ENCODE measurements around the gene LRRN4.

The LRRN4 gene

GRCh38 chr20:6030453-6031080 is 23.3 kb downstream of the LRRN4 start:
- no peak for DNase-seq (ENCODE audit: low read depth)

DNA sequence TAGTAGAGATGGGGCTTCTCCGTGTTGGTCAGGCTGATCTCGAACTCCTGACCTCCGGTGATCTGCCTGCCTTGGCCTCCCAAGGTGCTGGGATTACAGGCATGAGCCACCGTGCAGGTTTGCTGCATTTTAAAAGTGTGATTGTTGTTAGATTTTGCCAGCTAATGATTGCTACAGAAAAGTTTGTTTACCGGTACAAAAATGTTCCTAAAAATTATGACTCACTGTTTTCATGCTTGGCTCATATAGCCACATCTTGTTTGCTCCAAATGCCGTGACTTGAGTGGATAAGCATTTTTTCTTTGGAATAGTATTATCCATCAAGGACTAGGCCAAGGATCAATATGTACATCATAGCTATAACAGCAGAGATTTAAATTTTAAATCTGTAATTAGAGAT is 24.3 kb downstream of the LRRN4 start:
- DNase-seq (ENCODE audit: low read depth) = no peak

- DNase-seq (ENCODE audit: low read depth) = no peak
These were observed 25.0 kb downstream of the LRRN4 start for GRCh38 chr20:6028818-6029217.

DNA sequence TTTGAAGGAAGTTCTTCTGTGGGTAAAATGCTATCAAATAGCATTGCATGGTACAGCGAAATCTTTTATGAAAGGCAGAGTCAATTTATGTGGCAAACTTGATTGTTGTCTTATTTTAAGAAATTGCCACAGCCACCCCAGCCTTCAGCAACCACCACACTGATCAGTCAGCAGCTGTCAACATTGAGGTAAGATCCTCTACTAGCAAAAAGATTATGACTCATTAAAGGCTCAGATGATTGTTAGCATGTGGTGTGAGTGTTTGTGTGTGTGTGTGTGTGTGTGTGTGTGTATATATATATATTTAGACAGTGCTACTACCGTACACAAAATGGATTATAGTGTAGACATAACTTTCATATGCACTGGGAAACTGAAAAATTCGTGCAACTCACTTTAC is 27.8 kb downstream of the LRRN4 start:
- DNase-seq (ENCODE audit: low read depth) = no peak

GRCh38 chr20:6024768-6025167 is 29.1 kb downstream of the LRRN4 start:
- DNase-seq (ENCODE audit: low read depth) = no peak

GRCh38 chr20:6017880-6018279 is 36.0 kb downstream of the LRRN4 start:
- DNase-seq (ENCODE audit: low read depth) = no peak

DNA sequence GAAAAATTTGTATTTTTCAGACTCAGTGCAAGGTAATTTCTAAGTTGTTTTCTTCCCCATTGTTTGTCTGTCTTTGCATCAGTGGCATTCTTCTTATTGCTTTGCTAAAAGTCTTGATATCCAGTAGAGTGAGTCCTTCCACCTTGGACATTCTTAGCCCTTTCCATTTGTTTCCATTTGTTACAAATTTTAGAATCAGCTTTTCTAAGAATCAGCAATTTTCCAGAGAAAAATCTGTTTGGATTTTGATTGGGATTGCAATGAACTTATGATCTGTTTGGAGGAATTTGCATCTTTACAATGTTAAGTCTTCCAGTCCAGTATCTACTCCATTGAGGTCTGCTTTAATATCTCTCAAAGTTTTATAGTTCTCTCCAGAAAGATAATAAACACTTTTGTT is 36.4 kb downstream of the LRRN4 start:
- no peak for DNase-seq (ENCODE audit: low read depth)

DNA sequence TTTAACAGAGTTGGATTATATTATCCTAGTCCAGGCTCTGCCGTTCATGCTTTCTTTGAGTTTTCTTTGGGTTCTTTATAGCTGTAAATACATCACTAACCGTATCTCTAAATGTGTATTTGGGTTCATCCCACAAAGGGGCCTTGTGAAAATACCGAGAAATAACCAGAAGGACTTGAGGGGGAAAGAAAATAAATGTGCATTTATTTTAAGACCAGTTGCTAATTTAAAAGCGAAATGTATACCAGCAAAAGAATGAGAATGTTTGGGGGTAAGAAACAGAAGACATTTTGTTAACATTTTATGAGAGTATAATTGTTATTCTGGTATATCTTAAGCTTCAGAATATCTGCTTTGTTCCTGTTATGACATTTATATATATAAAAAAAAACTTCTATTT is 38.9 kb downstream of the LRRN4 start:
- DNase-seq (ENCODE audit: low read depth) = no peak

DNA sequence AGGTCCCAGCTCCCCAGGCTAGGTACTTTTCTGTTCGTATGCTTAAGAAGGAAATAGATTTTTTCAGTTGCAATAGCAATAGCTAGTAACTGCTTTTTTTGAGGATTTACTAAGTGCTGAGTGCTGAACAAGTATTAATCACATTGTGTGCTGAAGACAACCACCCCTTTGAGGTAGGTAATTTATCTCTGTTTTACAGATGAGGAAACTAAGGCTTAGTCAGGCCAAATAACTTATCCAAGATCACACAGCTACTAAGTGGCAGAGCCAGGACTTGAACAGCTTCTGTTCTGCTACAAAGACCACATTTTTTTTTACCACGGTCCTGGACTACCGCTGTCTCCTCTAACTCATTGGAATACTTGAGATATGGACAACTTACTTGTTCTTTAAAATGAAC is 39.8 kb downstream of the LRRN4 start:
- DNase-seq (ENCODE audit: low read depth) = no peak

DNA sequence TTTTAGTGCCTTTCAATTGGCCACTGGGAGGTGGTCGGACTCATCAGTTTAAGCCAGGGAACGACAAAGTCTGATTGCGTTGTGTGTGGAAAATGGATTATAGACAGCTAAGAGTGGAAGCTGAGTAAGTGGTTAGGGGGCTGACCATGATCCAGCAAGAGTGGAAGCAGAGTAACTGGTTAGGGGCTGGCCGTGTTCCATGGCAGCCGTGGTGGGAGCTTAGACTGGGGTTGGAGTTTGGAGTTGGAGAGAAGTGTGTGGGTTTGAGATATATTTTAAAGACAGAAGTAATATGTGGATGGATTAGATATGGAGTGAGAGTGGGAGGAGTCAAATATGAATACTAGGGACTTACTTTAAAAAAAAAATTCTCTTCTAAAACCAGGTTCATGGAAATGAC is 41.7 kb downstream of the LRRN4 start:
- no peak for DNase-seq (ENCODE audit: low read depth)

DNA sequence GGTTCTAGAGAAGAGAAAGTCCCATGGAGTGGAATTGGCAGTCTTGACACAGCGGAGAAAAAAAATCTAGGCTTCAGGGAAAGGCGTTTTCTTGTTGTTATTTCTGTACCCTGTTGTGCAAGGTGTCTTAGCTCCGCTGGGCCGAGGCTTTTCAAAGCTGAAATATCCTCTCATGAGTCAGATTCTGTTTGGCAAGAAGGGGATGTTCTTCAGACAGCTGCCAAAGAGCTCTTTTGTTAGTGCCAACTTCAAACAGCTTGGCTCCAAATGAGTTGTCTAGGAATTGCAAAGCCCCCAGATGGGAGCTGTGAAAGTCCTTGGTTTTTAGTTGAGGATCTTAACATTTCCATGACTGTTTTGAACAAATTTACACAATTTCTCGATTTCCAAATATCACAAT is 45.6 kb downstream of the LRRN4 start:
- no peak for DNase-seq (ENCODE audit: low read depth)

DNA sequence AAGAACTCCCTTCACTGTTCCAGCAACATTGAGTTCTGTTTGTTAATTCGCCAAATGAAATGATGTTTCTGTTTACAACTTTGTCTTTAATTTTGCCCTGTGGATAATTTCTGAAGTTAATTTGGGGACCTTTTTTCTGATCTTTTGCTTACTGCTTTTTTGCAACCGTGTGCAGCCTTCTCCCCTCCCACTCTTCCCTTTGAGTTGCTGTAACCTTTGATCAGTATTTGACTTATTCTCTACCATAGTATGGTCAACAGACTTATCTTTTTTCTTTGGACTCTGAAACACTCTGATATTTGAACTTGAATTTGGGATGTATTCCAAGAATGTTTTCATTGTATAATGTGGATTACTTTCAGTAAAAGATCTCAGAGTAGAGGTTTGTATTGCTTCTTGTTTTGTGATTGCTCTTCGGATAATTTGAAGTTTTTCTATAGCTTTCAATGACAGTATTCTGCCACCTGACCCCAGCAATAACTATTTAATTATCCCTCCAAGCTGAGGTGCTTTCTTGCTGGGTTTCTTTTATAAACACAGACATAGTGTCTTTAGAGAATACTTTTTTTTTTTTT is 46.2 kb downstream of the LRRN4 start:
- no peak for DNase-seq (ENCODE audit: low read depth)

- DNase-seq (ENCODE audit: low read depth) = no peak
These were observed 46.7 kb downstream of the LRRN4 start for GRCh38 chr20:6007094-6007528.

DNA sequence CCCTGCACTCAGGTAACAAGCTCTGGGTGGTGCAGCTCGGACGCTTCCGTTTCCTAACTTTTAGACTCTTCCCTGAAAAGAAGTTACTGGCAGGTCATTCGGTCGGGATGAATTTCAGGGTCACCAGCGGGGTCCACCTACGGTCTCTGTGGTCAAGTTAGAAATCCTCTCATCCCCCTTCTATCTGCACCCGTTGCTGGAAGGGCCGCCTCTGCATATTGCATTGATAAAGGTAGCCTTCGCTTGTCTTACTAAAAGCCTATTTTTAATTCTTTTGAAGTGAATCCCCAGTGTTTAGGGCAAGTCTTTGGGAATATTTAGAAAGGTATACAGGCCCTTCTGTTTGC is 47.3 kb downstream of the LRRN4 start:
- no peak for DNase-seq (ENCODE audit: low read depth)

GRCh38 chr20:6000871-6001270 is 53.0 kb downstream of the LRRN4 start:
- DNase-seq (ENCODE audit: low read depth) = no peak

GRCh38 chr20:5999783-6000182 is 54.1 kb downstream of the LRRN4 start:
- no peak for DNase-seq (ENCODE audit: low read depth)

- DNase-seq (ENCODE audit: low read depth) = peak; percentile 25
These were observed 57.1 kb downstream of the LRRN4 start for GRCh38 chr20:5996765-5997164.

DNA sequence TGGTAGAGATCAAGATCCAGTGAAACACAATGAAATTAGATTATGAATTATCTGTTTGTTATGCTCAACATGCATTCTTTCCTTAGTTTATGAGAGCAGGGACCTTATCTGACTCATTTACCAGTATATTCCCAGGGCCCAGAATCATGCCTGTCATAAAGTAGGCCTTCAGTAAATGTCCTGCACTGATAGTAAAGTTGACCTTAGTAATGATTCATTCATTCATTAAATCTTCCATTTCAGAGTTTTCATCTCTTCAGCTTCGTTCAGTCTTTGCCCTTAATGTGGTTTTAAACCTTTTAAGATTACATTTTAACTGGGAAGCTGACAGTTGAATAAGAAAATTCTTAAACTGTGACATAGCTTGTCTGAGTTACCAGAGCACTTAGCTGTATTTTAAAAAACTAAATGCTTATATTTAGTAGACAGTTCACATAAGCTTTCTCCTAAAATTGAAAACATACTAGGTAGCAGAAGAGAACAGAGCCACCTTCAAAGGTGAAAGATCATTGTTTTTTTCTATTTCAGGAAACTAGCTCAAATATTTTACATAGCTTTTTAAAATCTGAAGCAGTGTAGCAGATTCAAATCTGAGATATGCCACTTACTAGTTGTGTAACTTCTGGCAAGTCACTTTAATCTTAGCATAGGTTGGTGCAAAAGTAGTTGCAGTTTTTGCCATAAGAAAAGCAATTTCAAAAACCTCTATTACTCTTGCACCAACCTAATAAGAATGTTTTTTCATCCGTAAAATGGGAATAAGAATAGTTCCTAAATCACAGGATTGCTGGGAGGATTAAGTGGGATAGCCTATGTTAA is 62.0 kb downstream of the LRRN4 start:
- DNase-seq (ENCODE audit: low read depth) = no peak

- DNase-seq (ENCODE audit: low read depth) = no peak
These were observed 62.9 kb downstream of the LRRN4 start for GRCh38 chr20:5990946-5991345.
